WTC11 (cell line): ENCODE measurements around the gene SRRM5. TPM values are rescaled to one million over a fixed set of nuclear protein-coding genes. Genes with fewer than 3 reads are reported as not detected.

ENCODE experiments used
- ATAC-seq: fragments of 200-7000 bp; cut with Tn5 transposase; 2 replicates; pipeline ENCODE4 v1.10.0; 2021; ENCODE audit warnings: mild to moderate bottlenecking, moderate library complexity
- CTCF ChIA-PET: fragments of 300-600 bp; sonication (Branson Sonifier 250); formaldehyde crosslinking; loops from one replicate; lab custom pipeline; 2021; ENCODE audit warnings: antibody characterized with exemption; lab: Charles Lee
- POLR2A ChIA-PET: fragments of 350-600 bp; sonication (Branson Sonifier 250); formaldehyde crosslinking; loops from one replicate; lab custom pipeline; 2021; ENCODE audit warnings: antibody characterized with exemption; lab: Charles Lee
- DNase-seq: peaks from one replicate; pipeline ENCODE4 v3.0.0; 2021; ENCODE audit warnings: low spot score
- H3K27ac Mint-ChIP-seq: 2 replicates; pipeline ENCODE4 v1.8.0; 2021; ENCODE audit warnings: mixed read lengths
- H3K27me3 Mint-ChIP-seq: 2 replicates; pipeline ENCODE4 v1.8.0; 2021; ENCODE audit warnings: low read depth, mild to moderate bottlenecking, moderate library complexity, mixed read lengths
- H3K36me3 Mint-ChIP-seq: 2 replicates; pipeline ENCODE4 v1.8.0; 2021; ENCODE audit warnings: mixed read lengths
- H3K4me1 Mint-ChIP-seq: 2 replicates; pipeline ENCODE4 v1.8.0; 2022; ENCODE audit warnings: mixed read lengths
- H3K4me3 Mint-ChIP-seq: 2 replicates; pipeline ENCODE4 v1.8.0; 2021; ENCODE audit warnings: mild to moderate bottlenecking, moderate library complexity, mixed read lengths
- H3K9me3 Mint-ChIP-seq: 2 replicates; pipeline ENCODE4 v1.8.0; 2021; ENCODE audit warnings: mixed read lengths
- ATF1 ChIP-seq: sonication (generic); formaldehyde crosslinking; IDR thresholded peaks from 2 replicates; pipeline ENCODE4 v1.8.1; 2023; ENCODE audit warnings: mild to moderate bottlenecking, moderate library complexity, missing genetic modification reagents
- CBFB ChIP-seq: sonication (generic); formaldehyde crosslinking; IDR thresholded peaks from 2 replicates; pipeline ENCODE4 v1.8.1; 2022; ENCODE audit warnings: mild to moderate bottlenecking, low read depth, missing genetic modification reagents
- CDX4 ChIP-seq: fragments of 250-450 bp; sonication (Bioruptor Pico); IDR thresholded peaks from 2 replicates; pipeline ENCODE4 v1.9.0; 2021; ENCODE audit warnings: moderate library complexity, mild to moderate bottlenecking, inconsistent platforms, borderline replicate concordance
- CREB1 ChIP-seq: sonication (generic); formaldehyde crosslinking; IDR thresholded peaks from 2 replicates; pipeline ENCODE4 v1.8.0; 2023; ENCODE audit warnings: mild to moderate bottlenecking, missing genetic modification reagents
- E2F1 ChIP-seq: sonication (generic); formaldehyde crosslinking; IDR thresholded peaks from 2 replicates; pipeline ENCODE4 v1.8.0; 2022; ENCODE audit warnings: mild to moderate bottlenecking, missing genetic modification reagents
- E2F4 ChIP-seq: sonication (generic); formaldehyde crosslinking; IDR thresholded peaks from 2 replicates; pipeline ENCODE4 v1.8.1; 2022; ENCODE audit warnings: low read depth, mild to moderate bottlenecking, moderate library complexity, missing genetic modification reagents, borderline replicate concordance
- E2F5 ChIP-seq: sonication (generic); formaldehyde crosslinking; IDR thresholded peaks from 2 replicates; pipeline ENCODE4 v1.8.1; 2022; ENCODE audit warnings: mild to moderate bottlenecking, moderate library complexity, missing genetic modification reagents
- FOXK1 ChIP-seq: sonication (generic); formaldehyde crosslinking; IDR thresholded peaks from 2 replicates; pipeline ENCODE4 v1.8.0; 2022; ENCODE audit warnings: mild to moderate bottlenecking, moderate library complexity, missing genetic modification reagents
- GTF2I ChIP-seq: fragments of 250-450 bp; sonication (Bioruptor Pico); conservative IDR thresholded peaks from 2 replicates; pipeline ENCODE4 v1.4.0; 2021; ENCODE audit warnings: mild to moderate bottlenecking
- HMGA2 ChIP-seq: fragments of 250-450 bp; sonication (Bioruptor Pico); IDR thresholded peaks from 2 replicates; pipeline ENCODE4 v1.4.0; 2021; ENCODE audit warnings: mild to moderate bottlenecking, moderate library complexity
- MLX ChIP-seq: sonication (generic); formaldehyde crosslinking; IDR thresholded peaks from 2 replicates; pipeline ENCODE4 v1.8.1; 2023; ENCODE audit warnings: mild to moderate bottlenecking, missing genetic modification reagents, moderate library complexity
- MYBL2 ChIP-seq: sonication (generic); formaldehyde crosslinking; IDR thresholded peaks from 2 replicates; pipeline ENCODE4 v1.8.1; 2023; ENCODE audit warnings: mild to moderate bottlenecking, moderate library complexity, missing genetic modification reagents
- PREB ChIP-seq: sonication (generic); formaldehyde crosslinking; IDR thresholded peaks from 2 replicates; pipeline ENCODE4 v1.8.1; 2022; ENCODE audit warnings: mild to moderate bottlenecking, missing genetic modification reagents, moderate library complexity, borderline replicate concordance
- SMAD4 ChIP-seq: sonication (generic); formaldehyde crosslinking; IDR thresholded peaks from 2 replicates; pipeline ENCODE4 v1.8.0; 2022; ENCODE audit warnings: mild to moderate bottlenecking, missing genetic modification reagents
- TCF7 ChIP-seq: sonication (generic); formaldehyde crosslinking; IDR thresholded peaks from 2 replicates; pipeline ENCODE4 v1.8.0; 2022; ENCODE audit warnings: mild to moderate bottlenecking, low read depth, missing genetic modification reagents, moderate library complexity
- USF1 ChIP-seq: sonication (generic); formaldehyde crosslinking; IDR thresholded peaks from 2 replicates; pipeline ENCODE4 v1.8.0; 2022; ENCODE audit warnings: mild to moderate bottlenecking, missing genetic modification reagents
- USF2 ChIP-seq: sonication (generic); formaldehyde crosslinking; IDR thresholded peaks from 2 replicates; pipeline ENCODE4 v1.8.1; 2023; ENCODE audit warnings: mild to moderate bottlenecking, missing genetic modification reagents, moderate library complexity
- ZNF121 ChIP-seq: sonication (generic); formaldehyde crosslinking; IDR thresholded peaks from 2 replicates; pipeline ENCODE4 v1.8.0; 2023; ENCODE audit warnings: missing genetic modification reagents
- ZNF396 ChIP-seq: fragments of 250-450 bp; sonication (Bioruptor Pico); IDR thresholded peaks from 2 replicates; pipeline ENCODE4 v1.8.0; 2021; ENCODE audit warnings: mild to moderate bottlenecking, moderate library complexity, borderline replicate concordance
- ZNF416 ChIP-seq: fragments of 250-450 bp; sonication (Bioruptor Pico); IDR thresholded peaks from 2 replicates; pipeline ENCODE4 v1.9.0; 2021; ENCODE audit warnings: mild to moderate bottlenecking, inconsistent platforms
- ZNF423 ChIP-seq: fragments of 250-450 bp; sonication (Bioruptor Pico); IDR thresholded peaks from 2 replicates; pipeline ENCODE4 v2.1.2; 2022; ENCODE audit warnings: mild to moderate bottlenecking, moderate library complexity
- total RNA-seq: library from RNA; stranded (reverse); gene quantifications from 3 replicates; pipeline ENCODE4 v1.2.3, GENCODE V29; 2021

SRRM5 gene
- total RNA-seq, 1 experiment from 2014 or later = 0.42 TPM

GRCh38 chr19:43609872-43610271, 2.0 kb upstream of the SRRM5 start:
- ChIA-PET POLR2A (no interaction called here), CTCF (no interaction called here)
- Mint-ChIP-seq H3K27ac (no peak overlapping the region), H3K4me3 (no peak overlapping the region), H3K36me3 (peaks cover 27% of the 10 kb centered on the region), H3K9me3 (peaks cover 24% of the 10 kb centered on the region), H3K4me1 (peaks cover 6% of the 10 kb centered on the region; the same call in 1 of the 2 replicates), H3K27me3 (no peaks in the 10 kb centered on the region; the same call in 1 of the 2 replicates)
- ATAC-seq = no peak
- DNase-seq = no peak
- no peak for TF ChIP-seq ZNF396 (CRISPR knock-in tag)
- TF ChIP-seq CREB1 (CRISPR knock-in tag) = no peak
- TF ChIP-seq TCF7 (CRISPR knock-in tag) = no peak
- TF ChIP-seq USF2 (CRISPR knock-in tag) = no peak
- no peak for TF ChIP-seq ZNF416
- no peak for TF ChIP-seq ZNF423
- TF ChIP-seq E2F4 = no peak
- TF ChIP-seq PREB (CRISPR knock-in tag) = no peak
- no peak for TF ChIP-seq CBFB (CRISPR knock-in tag)
- no peak for TF ChIP-seq CDX4
- TF ChIP-seq SMAD4 (CRISPR knock-in tag) = no peak
- TF ChIP-seq E2F1 = no peak
- TF ChIP-seq E2F5 (CRISPR knock-in tag) = no peak

- DNase-seq = no peak
- ChIA-PET CTCF (no interaction called here), POLR2A (no interaction called here)
- peaks cover 24% of the 10 kb centered on the region for H3K9me3 Mint-ChIP-seq
- H3K36me3 Mint-ChIP-seq = peaks cover 27% of the 10 kb centered on the region
- no peak overlapping the region for H3K4me3 Mint-ChIP-seq
- peaks cover 6% of the 10 kb centered on the region; the same call in 1 of the 2 replicates for H3K4me1 Mint-ChIP-seq
- no peak for ATAC-seq
- H3K27ac Mint-ChIP-seq = 0 out of 2 replicates have a peak overlapping the region, but pooled peaks have one; percentile 28
- TF ChIP-seq MYBL2 = no peak
- no peaks in the 10 kb centered on the region; the same call in 1 of the 2 replicates for H3K27me3 Mint-ChIP-seq
Observed at GRCh38 chr19:43610493-43610892, 1.4 kb upstream of the SRRM5 start.

GRCh38 chr19:43612374-43612773, 486 bp downstream of the SRRM5 start:
- Mint-ChIP-seq H3K27me3 (no peaks in the 10 kb centered on the region; the same call in 1 of the 2 replicates), H3K27ac (no peak overlapping the region), H3K9me3 (peaks cover 24% of the 10 kb centered on the region), H3K4me1 (peaks cover 6% of the 10 kb centered on the region; the same call in 1 of the 2 replicates), H3K36me3 (peaks cover 27% of the 10 kb centered on the region), H3K4me3 (no peak overlapping the region)
- ChIA-PET POLR2A (no interaction called here), CTCF (no interaction called here)
- no peak for TF ChIP-seq GTF2I (CRISPR knock-in tag)
- TF ChIP-seq ZNF121 (CRISPR knock-in tag) = no peak
- no peak for TF ChIP-seq HMGA2
- TF ChIP-seq ATF1 (CRISPR knock-in tag) = no peak
- TF ChIP-seq SMAD4 (CRISPR knock-in tag) = no peak
- no peak for TF ChIP-seq MLX (CRISPR knock-in tag)
- no peak for TF ChIP-seq USF1 (CRISPR knock-in tag)
- TF ChIP-seq FOXK1 (CRISPR knock-in tag) = no peak
- no peak for DNase-seq
- ATAC-seq = no peak
